ENCODE data around the gene ZNF841. TPM values are rescaled to one million over a fixed set of nuclear protein-coding genes. Genes with fewer than 3 reads are reported as not detected.

The ZNF841 gene
- total RNA-seq, 2 donors from 2014 or later, result 27.3 to 37.7 TPM

DNA sequence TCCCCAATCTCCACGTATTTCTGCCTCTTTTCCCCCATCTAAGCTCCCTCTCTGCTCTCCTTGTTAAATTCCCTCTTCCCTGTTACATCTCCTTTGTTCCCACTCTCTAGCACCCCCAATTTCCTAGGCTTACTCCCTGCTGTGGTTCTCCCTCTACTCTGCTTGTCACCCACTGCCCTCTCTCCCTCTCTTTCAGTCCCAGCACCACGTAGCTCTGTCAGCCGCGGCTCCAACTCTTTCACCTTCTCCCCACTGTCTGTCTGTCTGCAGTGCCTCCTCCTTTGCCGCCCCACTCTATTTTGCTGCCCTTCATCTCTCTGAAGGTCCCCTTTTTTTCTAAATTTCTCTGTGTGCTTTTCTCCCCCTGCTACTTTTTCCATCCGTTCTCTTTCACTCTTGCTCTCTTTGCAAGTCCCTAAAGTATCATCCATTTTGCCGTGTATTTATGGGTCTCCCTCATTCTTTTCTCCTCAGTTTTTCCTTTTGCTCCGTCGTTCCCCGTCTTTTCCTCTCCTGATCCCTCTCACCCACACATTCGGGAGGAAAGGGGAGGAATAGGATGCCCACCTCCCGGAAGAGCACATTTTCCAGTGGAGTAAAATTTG, 937 bp downstream of the ZNF841 start:
- Mint-ChIP-seq H3K27me3 (ENCODE audit: insufficient read depth) (peaks cover 2% of the 10 kb centered on the region), H3K36me3 (ENCODE audit: low read depth) (peaks cover 50% of the 10 kb centered on the region), H3K4me3 (peak overlapping the region; percentile 92), H3K27ac (peak overlapping the region; percentile 93), H3K9me3 (peaks cover 68% of the 10 kb centered on the region), H3K4me1 (peaks cover 13% of the 10 kb centered on the region)
- Histone ChIP-seq H3K9me3 (ENCODE audit: control insufficient read depth, low read length) (peaks cover 78% of the 10 kb centered on the region), H3K27ac (ENCODE audit: low read depth, low read length) (no peak overlapping the region), H3K27me3 (ENCODE audit: control insufficient read depth, insufficient read depth, low read length, poor library complexity, severe bottlenecking) (no peaks in the 10 kb centered on the region), H3K36me3 (ENCODE audit: control insufficient read depth, insufficient read depth, low read length) (peaks cover 42% of the 10 kb centered on the region), H3K9ac (ENCODE audit: extremely low read depth, low read length, poor library complexity, severe bottlenecking) (peak overlapping the region; percentile 91), H3K4me3 (ENCODE audit: low read length) (peak overlapping the region; percentile 98), H3K4me1 (ENCODE audit: control insufficient read depth, insufficient read depth, low read length) (no peaks in the 10 kb centered on the region)
- TF ChIP-seq, protein P1, sequence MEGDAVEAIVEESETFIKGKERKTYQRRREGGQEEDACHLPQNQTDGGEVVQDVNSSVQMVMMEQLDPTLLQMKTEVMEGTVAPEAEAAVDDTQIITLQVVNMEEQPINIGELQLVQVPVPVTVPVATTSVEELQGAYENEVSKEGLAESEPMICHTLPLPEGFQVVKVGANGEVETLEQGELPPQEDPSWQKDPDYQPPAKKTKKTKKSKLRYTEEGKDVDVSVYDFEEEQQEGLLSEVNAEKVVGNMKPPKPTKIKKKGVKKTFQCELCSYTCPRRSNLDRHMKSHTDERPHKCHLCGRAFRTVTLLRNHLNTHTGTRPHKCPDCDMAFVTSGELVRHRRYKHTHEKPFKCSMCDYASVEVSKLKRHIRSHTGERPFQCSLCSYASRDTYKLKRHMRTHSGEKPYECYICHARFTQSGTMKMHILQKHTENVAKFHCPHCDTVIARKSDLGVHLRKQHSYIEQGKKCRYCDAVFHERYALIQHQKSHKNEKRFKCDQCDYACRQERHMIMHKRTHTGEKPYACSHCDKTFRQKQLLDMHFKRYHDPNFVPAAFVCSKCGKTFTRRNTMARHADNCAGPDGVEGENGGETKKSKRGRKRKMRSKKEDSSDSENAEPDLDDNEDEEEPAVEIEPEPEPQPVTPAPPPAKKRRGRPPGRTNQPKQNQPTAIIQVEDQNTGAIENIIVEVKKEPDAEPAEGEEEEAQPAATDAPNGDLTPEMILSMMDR (conservative IDR thresholded peaks at IDR 0.05), result no peak
- WGBS, 2 experiments (ENCODE audit: insufficient coverage in 1 of 2, insufficient read length in 1 of 2), result 8 to 22% methylated on average over 6 to 12 of the region's 12 CpGs
- peak; percentile 50 for DNase-seq

DNA sequence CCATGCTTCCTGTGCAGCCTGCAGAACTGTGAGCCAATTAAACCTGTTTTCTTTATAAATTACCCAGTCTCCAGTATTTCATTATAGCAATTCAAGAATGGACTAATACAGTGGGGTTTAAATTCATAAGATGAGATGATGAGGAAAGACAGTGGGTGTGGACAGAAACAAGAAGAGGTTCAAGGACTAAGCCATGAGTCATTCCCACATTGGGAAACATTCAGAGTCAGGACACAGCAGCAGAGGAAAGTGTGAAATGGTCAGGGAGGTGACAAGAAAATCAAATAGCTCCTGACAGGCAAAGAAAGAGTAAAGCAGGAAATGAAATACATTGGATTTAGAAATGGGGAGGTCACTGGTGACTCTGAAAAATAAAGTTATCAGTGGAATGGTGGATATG, 9.1 kb downstream of the ZNF841 start:
- TF ChIP-seq, protein P1 (conservative IDR thresholded peaks at IDR 0.05), result no peak
- H3K36me3 ChIP-seq (ENCODE audit: control insufficient read depth, insufficient read depth, low read length), result peaks cover 100% of the 10 kb centered on the region
- no peaks in the 10 kb centered on the region for H3K4me1 ChIP-seq (ENCODE audit: control insufficient read depth, insufficient read depth, low read length)
- DNase-seq, result no peak
- H3K9me3 ChIP-seq (ENCODE audit: control insufficient read depth, low read length), result peaks cover 95% of the 10 kb centered on the region
- no peaks in the 10 kb centered on the region for H3K27me3 Mint-ChIP-seq (ENCODE audit: insufficient read depth)
- H3K27me3 ChIP-seq (ENCODE audit: control insufficient read depth, insufficient read depth, low read length, poor library complexity, severe bottlenecking), result no peaks in the 10 kb centered on the region
- H3K27ac Mint-ChIP-seq, result no peak overlapping the region
- no peak overlapping the region for H3K4me3 Mint-ChIP-seq
- no peak overlapping the region for H3K4me3 ChIP-seq (ENCODE audit: low read length)
- H3K9me3 Mint-ChIP-seq, result peaks cover 35% of the 10 kb centered on the region
- peaks cover 96% of the 10 kb centered on the region for H3K36me3 Mint-ChIP-seq (ENCODE audit: low read depth)
- peaks cover 4% of the 10 kb centered on the region for H3K4me1 Mint-ChIP-seq
- H3K27ac ChIP-seq (ENCODE audit: low read depth, low read length), result no peak overlapping the region
- H3K9ac ChIP-seq (ENCODE audit: extremely low read depth, low read length, poor library complexity, severe bottlenecking), result no peak overlapping the region

DNA sequence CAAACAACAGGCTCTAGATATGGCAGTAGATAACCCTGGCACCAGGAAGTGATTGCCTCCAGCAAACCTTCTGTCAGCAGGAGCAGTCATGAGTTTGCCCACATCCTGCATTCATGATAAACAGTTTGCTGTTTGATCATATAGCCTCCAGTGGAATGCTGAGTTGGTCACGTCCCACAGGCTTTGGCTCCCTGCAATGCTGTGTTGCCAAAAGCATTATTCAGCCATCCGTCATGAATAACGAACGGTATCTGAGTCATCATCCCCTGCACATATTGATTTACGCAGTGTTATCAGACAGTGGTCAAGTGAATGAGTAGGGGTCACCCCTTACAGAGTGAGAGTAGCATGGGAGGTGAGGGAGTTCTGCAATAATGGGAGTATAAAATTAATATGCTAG, 25.1 kb downstream of the ZNF841 start:
- H3K27ac Mint-ChIP-seq, result no peak overlapping the region
- no peak for DNase-seq
- H3K4me1 Mint-ChIP-seq, result no peaks in the 10 kb centered on the region
- Histone ChIP-seq H3K4me3 (ENCODE audit: low read length) (peak overlapping the region; percentile 44), H3K36me3 (ENCODE audit: control insufficient read depth, insufficient read depth, low read length) (peaks cover 95% of the 10 kb centered on the region), H3K9ac (ENCODE audit: extremely low read depth, low read length, poor library complexity, severe bottlenecking) (no peak overlapping the region), H3K27ac (ENCODE audit: low read depth, low read length) (no peak overlapping the region), H3K4me1 (ENCODE audit: control insufficient read depth, insufficient read depth, low read length) (no peaks in the 10 kb centered on the region), H3K27me3 (ENCODE audit: control insufficient read depth, insufficient read depth, low read length, poor library complexity, severe bottlenecking) (no peaks in the 10 kb centered on the region), H3K9me3 (ENCODE audit: control insufficient read depth, low read length) (peaks cover 100% of the 10 kb centered on the region)
- H3K9me3 Mint-ChIP-seq, result peaks cover 84% of the 10 kb centered on the region
- no peak overlapping the region for H3K4me3 Mint-ChIP-seq
- TF ChIP-seq, protein P1 (conservative IDR thresholded peaks at IDR 0.05), result no peak
- no peaks in the 10 kb centered on the region for H3K27me3 Mint-ChIP-seq (ENCODE audit: insufficient read depth)
- H3K36me3 Mint-ChIP-seq (ENCODE audit: low read depth), result peaks cover 98% of the 10 kb centered on the region
- WGBS, 2 experiments (ENCODE audit: insufficient coverage in 1 of 2, insufficient read length in 1 of 2), result 97% methylated on average over 5 of the region's 5 CpGs

All from endodermal cell (in vitro differentiated cells).